ENCODE data around the gene DNAJC5. TPM values are rescaled to one million over a fixed set of nuclear protein-coding genes. Genes with fewer than 3 reads are reported as not detected.
A peak's percentile ranks its signal among the peaks of the same experiment; 100 is the strongest.
"Not testable (repeated sequence)": the region's sequence is repeated elsewhere in the genome, so short reads cannot be mapped to it uniquely, and the experiment has no call there.

The DNAJC5 gene
- 69.3 and 92.0 TPM in 2 replicates for total RNA-seq (2014; rRNA removed; shearing (Covaris generic); ENCODE audit: low replicate concordance)

GRCh38 chr20:63894358-63895201, at the start of gene DNAJC5:
DNAJC5 (plus strand) TSS chr20:63895126; CDS start chr20:63928346, 33,220 bp downstream.
- H3K27me3 ChIP-seq, result no peaks in the 10 kb centered on the region
- peak; percentile 92 for DNase-seq
- H3K4me3 ChIP-seq, result peak within 1 kb of the TSS; percentile 63
- peaks cover 47% of the 10 kb centered on the region for H3K36me3 ChIP-seq
- no peaks in the 10 kb centered on the region for H3K9me3 ChIP-seq

- H3K27me3 ChIP-seq, result no peaks in the 10 kb centered on the region
- no peak overlapping the region for H3K4me3 ChIP-seq
- peak; percentile 58 for DNase-seq
- H3K36me3 ChIP-seq, result no peaks in the 10 kb centered on the region
- H3K9me3 ChIP-seq, result no peaks in the 10 kb centered on the region
These were observed 48.7 kb upstream of the DNAJC5 start for GRCh38 chr20:63846128-63846771.

- H3K4me3 ChIP-seq, result no peak overlapping the region
- no peaks in the 10 kb centered on the region for H3K36me3 ChIP-seq
- H3K27me3 ChIP-seq, result no peaks in the 10 kb centered on the region
- no peaks in the 10 kb centered on the region for H3K9me3 ChIP-seq
- no peak for DNase-seq
These were observed 48.1 kb upstream of the DNAJC5 start for GRCh38 chr20:63846888-63847236.

GRCh38 chr20:63847237-63848002, 47.5 kb upstream of the DNAJC5 start:
- Histone ChIP-seq H3K4me3 (no peak overlapping the region), H3K27me3 (no peaks in the 10 kb centered on the region), H3K9me3 (no peaks in the 10 kb centered on the region), H3K36me3 (no peaks in the 10 kb centered on the region)
- no peak for DNase-seq

GRCh38 chr20:63848003-63848911, 46.7 kb upstream of the DNAJC5 start:
- Histone ChIP-seq H3K4me3 (no peak overlapping the region), H3K36me3 (no peaks in the 10 kb centered on the region), H3K27me3 (no peaks in the 10 kb centered on the region), H3K9me3 (no peaks in the 10 kb centered on the region)
- DNase-seq, result no peak

GRCh38 chr20:63850689-63851547, 44.0 kb upstream of the DNAJC5 start:
- H3K4me3 ChIP-seq, result no peak overlapping the region

GRCh38 chr20:63851548-63851943, 43.4 kb upstream of the DNAJC5 start:
- not testable (repeated sequence) for DNase-seq, H3K27me3 ChIP-seq, H3K4me3 ChIP-seq, H3K36me3 ChIP-seq, H3K9me3 ChIP-seq

More at GRCh38 chr20:63850689-63851547, 44.0 kb upstream of the DNAJC5 start:
- Histone ChIP-seq H3K36me3 (no peaks in the 10 kb centered on the region), H3K27me3 (no peaks in the 10 kb centered on the region), H3K9me3 (no peaks in the 10 kb centered on the region)
- no peak for DNase-seq

- H3K27me3 ChIP-seq, H3K36me3 ChIP-seq, DNase-seq, H3K9me3 ChIP-seq, H3K4me3 ChIP-seq: not testable (repeated sequence)
These were observed 41.2 kb upstream of the DNAJC5 start for GRCh38 chr20:63853733-63854068.

- no peak for DNase-seq
- no peak overlapping the region for H3K4me3 ChIP-seq
- no peaks in the 10 kb centered on the region for H3K36me3 ChIP-seq
These were observed 40.7 kb upstream of the DNAJC5 start for GRCh38 chr20:63854069-63854765.

GRCh38 chr20:63854766-63855362, 40.1 kb upstream of the DNAJC5 start:
- H3K36me3 ChIP-seq, result no peaks in the 10 kb centered on the region
- H3K9me3 ChIP-seq, result no peaks in the 10 kb centered on the region
- no peak for DNase-seq
- no peak overlapping the region for H3K4me3 ChIP-seq
- no peaks in the 10 kb centered on the region for H3K27me3 ChIP-seq

More at GRCh38 chr20:63854069-63854765, 40.7 kb upstream of the DNAJC5 start:
- Histone ChIP-seq H3K9me3 (no peaks in the 10 kb centered on the region), H3K27me3 (no peaks in the 10 kb centered on the region)

GRCh38 chr20:63855363-63856097, 39.4 kb upstream of the DNAJC5 start:
- no peak overlapping the region for H3K4me3 ChIP-seq
- DNase-seq, result no peak
- H3K27me3 ChIP-seq, result no peaks in the 10 kb centered on the region
- no peaks in the 10 kb centered on the region; the same call in 1 of the 2 replicates for H3K36me3 ChIP-seq
- no peaks in the 10 kb centered on the region for H3K9me3 ChIP-seq

GRCh38 chr20:63856098-63856511, 38.8 kb upstream of the DNAJC5 start:
- Histone ChIP-seq H3K27me3 (no peaks in the 10 kb centered on the region), H3K36me3 (peaks cover 5% of the 10 kb centered on the region), H3K9me3 (no peaks in the 10 kb centered on the region), H3K4me3 (no peak overlapping the region)
- no peak for DNase-seq

- peak; percentile 41 for DNase-seq
These were observed 37.0 kb upstream of the DNAJC5 start for GRCh38 chr20:63857764-63858392.

More at GRCh38 chr20:63857764-63858392, 37.0 kb upstream of the DNAJC5 start:
- Histone ChIP-seq H3K4me3 (no peak overlapping the region), H3K27me3 (no peaks in the 10 kb centered on the region), H3K36me3 (peaks cover 17% of the 10 kb centered on the region), H3K9me3 (no peaks in the 10 kb centered on the region)

Measured in MG63 (cell line).